HG03108 (cell line): ENCODE measurements around the gene CNNM4.

Source experiments
- ATAC-seq: cut with Tn5 transposase; IDR thresholded peaks from one replicate; pipeline ENCODE4 v1.9.1; 2021; ENCODE audit warnings: moderate library complexity; ENCODE audit not compliant: unreplicated experiment

The CNNM4 gene

DNA sequence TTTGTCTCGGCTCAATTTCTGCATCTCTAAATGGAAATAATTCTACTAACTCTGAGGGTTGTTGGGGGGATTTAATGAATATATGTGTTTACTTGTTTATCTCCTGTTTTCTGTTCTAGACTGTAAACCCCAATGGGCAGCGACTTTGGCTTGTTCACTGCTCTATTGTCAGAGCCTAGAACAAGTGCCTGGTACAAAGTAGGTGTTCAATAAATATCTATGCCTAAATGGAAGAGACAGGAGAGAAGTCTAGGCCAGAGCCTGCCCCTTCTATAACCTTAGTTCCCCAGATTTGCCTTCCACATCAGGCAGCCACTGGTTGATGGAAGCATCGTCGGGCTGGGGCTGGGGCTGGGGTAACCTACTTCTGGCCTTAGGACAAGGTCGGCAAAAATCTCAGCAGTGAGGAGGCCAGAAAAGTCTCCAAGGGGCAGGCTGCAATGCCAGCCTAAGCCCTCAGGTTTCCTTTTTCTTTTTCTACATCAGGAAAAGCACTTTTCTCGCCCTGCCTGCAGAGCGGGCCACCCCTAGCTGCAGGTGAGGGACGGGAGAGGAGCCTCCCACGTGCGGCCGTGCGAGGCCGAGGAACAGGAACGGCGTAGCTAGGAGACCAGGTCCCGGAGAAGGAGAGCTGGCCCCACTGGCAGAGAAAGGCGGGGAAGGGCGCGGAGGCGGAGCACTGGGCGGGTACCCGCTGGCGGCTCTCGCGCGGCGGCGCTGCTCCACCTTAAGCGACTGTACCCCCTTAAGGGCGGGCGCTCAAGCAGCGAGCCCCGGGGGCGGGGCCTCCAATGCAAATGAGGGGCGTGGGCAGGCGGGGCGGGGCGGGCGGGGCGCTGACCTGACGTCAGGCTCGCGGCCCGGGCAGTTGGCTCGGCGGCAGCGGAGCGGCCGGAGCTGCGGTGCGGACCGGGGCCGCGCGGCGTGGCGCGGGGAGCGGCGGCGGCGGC is at the start of gene CNNM4:
TSS of gene CNNM4 (plus strand) at position 867 of the 950 bp plus-strand sequence. CDS start 98 bp downstream, outside the sequence.
- peak; percentile 87 for ATAC-seq

DNA sequence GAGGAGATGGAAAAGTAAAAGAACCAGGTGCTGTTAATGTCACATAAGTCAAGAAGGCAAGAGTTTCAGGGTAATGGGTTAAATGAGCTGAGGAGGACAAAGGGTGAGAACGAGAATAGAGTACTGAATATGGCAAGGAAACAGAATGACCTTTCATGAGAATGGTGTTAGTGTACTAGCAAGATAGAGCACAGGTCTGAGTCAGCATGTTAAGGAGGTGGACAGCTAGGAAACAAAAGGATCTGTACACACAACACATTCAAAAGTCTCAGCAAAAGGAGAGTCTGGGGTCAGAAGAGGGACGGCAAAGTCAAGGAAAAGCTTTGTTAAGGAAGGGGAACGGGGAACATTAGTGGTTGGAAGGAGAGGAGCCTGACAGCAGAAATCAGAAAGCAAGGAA is 49.7 kb upstream of the CNNM4 start:
- ATAC-seq = no peak

DNA sequence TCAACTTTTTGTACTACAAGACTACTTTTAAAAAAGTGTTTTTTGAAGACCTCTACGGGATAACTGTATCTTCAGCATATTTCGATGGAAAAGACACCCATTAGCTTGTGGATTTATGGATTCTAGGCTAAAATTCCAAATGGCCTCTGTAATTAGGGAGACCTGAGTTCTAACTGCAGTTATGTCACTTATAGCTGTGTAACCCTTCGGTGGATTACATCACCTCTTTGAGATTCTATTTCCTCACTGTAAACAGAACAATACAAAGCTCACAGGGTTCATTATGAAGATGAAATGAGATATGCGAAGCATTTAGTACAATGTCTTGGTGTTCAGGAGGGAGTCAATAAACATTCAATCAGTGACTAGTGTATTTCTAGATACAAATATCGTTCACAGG is 45.0 kb upstream of the CNNM4 start:
- no peak for ATAC-seq

DNA sequence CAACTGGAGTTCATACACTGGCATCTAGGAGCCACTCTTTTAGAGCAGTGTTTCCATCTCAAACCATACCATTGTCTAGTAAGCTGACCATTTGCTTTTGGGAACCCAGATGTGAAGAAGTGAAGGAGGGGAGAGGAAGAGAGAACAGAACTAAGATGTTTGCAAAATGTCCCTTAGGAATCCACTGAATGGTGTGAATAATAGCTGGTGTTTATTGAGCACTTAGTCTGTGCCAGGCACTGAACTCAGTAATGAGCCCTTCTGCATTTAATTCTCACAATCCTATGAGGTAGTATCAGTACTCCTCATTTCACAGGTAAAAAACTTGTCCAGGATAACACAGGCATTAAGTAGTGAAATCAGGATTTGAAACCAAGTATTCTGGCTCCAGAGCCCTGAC is 44.3 kb upstream of the CNNM4 start:
- no peak for ATAC-seq

DNA sequence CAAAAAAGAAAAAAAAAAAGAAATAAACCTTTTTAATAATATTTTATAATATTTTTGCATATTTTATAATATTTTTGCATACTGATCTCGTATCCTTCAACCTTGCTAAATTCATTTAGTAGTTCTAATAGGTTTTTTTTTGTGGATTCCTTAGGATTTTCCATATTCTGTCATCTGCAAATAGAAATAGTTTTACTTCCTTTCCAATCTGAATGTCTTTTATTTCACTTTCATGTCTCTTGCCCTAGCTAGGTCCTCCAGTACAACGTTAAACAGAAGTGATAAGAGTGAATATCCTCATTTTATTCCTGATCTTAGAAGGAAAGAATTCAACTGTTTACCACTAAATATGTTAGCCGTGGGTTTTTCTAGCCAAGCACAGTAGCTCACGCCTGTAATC is 34.6 kb upstream of the CNNM4 start:
- ATAC-seq = no peak

DNA sequence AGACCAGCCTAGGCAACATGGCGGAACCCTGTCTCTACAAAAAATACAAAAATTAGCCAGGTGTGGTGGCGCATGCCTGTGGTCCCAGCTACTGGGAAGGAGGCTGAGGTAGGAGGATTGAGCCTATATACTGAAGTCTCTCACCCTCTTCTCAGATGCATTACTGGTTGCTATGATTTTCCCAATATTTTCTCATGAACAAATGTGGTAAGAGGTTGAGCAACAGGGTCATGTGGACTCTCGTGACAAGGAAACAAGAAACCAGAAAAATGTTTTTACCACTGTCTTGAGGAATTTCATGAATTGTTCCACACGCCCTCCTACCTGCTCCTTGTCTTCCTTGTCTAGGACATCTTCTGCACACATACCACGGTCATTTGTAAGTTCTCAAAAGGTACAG is 33.3 kb upstream of the CNNM4 start:
- ATAC-seq = no peak

DNA sequence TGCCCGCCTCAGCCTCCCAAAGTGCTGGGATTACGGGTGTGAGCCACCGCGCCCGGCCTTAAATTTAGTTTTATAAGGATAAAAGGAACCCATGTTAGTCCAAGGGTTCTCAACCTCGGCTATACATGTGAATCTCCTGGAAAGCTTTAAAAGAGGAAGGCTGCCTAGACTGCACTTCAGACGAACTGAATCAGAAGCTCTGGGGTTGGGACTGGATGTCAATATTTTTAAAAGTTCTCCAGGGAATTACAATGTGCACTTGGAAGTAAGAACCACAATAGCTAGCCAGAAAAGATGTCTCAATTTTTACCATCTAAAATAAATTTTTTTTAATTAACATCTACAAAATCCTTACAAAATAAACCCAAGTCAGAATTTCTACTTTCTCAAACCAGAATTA is 31.0 kb upstream of the CNNM4 start:
- ATAC-seq = no peak

DNA sequence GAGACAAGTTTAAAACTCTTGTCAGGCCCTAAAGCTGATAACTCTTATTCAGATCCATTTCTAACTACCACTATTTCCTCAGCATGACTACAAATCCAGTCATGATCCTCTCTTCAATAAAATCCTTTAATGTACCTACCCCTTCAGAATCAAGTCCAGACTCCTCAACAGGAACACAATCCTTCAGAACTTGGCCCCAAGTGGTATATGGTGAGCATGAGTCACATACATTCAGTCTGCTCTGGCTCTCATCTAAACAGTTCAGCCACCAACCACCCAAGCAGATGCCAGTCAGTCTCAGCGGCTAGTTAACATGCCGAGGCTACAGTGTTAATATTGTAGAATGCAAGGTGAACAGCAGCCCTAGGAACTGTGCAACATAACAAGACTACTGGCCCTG is 30.5 kb upstream of the CNNM4 start:
- ATAC-seq = no peak

DNA sequence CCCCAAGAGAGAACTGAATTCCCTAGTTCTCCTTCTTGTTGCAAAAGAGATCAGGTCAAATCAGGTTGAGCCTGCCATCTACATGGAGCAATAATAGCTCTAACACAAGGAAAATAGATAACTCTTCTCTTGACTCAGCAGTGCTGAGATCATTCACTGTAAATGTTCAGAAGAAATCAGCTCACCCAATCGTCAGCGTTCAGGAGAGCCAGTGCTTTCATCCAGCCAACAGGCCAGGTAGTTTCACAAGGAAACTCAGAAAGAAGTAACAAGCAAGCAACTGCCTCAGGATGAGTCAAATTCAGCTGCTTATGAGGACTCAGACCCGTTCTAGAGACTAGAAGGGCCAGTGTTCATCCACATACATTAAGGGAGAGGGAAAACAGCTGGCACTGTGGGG is 26.8 kb upstream of the CNNM4 start:
- no peak for ATAC-seq

DNA sequence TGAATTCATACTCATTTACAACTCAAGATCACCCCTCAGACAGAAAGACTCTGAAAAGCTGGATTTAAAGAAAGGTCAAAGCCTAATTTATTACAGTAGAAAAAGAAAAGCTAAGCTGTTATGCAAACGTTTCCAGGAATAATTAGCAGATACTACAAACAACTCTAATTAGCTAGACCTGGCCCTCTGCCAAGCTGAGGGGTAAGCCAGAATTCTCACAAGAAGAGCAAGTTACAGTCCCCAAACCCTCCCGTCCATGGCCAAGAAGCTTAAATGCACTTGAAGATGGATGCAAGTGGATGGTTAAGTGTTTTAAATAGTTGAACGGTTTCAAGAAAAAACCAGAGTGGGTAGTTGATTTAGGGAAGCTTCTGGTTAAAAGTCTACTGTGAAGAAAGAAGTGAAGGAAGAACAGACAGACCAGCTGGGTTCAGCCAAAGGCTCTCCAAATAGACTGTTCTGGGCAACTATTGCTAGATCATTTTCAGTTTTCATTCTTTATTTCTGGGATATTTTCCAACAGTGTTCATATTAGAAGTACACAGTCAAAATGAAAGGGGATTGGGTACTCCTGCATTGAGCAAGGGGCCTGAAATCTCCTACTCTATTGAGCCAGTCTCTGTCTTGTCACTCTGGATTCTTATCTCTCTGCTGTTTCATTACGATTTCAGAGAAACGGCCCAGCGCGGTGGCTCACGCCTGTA is 25.7 kb upstream of the CNNM4 start:
- ATAC-seq = no peak

DNA sequence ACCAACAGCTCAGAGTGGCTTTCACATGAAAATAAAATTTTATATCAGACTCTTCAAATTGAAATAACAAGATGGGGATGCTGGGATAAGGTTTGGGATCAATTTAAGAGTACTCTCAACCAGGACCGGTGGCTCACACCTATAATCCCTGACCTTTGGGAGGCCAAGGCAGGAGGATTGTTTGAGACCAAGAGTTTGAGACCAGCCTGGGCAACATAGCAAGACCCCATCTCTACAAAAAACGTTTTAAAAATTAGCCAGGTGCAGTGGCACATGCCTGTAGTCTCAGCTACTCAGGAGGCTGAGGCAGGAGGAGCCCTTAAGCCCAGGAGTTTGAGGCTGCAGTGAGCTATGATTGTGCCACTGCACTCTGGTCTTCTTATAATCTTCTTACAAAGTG is 23.5 kb upstream of the CNNM4 start:
- no peak for ATAC-seq

DNA sequence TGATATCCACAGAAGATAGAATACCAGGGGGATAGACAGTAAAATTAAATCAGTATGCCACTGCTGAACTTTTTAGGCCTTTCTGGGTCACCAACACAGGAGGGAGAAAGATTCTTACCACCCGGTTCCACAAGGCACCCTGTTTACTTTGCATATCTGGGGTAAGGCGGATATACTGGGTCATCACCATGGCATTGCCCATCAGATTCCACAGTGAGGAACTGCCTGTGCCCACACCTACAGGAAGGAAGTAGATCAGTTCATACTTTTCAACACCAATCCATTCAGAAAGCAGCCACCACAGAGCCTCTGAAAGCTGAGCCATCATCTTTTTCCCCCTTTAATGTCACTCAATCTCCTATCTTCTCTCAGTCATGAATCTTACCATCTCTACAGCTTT is 22.9 kb upstream of the CNNM4 start:
- ATAC-seq = no peak

DNA sequence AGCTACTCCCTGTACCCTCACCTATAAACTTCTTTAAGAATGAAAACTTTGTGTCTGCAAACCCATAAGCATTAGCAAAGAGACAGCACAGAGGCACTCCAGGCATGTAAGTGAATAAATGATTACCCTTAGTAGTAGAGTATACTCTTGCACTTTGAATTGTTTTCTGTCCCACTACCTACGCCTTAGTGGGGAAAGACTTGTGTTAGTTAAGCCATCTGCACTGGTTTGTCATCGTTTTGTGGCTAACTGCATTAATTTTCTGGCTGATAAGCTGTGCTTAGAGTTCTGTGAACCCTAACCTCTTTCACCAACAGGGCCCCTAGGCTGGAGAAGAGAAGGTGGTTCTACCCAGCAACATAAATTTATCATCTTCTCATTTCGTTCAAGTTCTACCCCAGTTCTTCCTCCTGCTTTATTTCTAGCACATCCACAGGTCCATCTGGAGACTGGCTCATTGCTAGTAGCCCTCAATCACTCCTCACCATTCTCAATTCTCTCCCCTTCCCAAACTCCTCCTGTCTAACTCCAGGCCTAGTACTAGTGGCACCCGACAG is 21.5 kb upstream of the CNNM4 start:
- ATAC-seq = no peak

DNA sequence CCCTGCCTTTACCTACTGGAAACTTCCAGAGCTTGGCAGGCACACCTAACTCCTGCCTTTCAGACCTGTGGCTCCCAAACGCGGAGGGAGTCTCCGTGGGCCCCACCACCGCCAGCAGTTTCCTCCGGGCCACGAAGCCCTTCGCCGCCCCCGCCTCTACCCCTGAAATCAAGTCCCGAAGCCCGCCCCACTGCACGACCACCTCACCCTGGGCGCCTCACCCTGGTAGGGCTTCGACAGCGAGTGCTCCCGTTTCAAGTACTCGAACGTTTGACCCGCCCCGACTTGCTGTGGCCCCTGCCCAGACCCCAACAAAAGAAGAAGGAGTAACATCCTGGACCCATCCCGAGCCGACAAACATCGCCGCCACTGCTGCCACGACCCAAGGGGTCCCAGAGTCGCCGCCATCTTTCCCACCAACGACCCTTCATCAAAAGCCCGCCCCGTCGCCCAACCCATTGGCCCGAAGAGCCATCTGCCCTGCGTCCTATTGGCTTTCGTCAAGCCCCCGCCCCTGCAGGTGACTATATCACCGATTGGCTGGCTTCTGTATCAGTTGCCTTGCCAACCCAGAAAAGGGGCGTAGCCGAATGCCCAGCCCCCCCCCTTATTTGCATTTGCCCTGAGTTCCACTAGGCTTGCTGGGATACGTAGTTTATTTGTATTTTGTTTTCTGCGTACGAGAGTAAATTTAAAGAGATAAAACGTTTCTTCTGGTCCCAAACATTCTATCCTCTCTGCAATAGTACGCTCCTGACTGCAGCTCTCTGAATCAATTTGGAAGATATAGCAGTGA is 20.9 kb upstream of the CNNM4 start, which contains the start of gene LMAN2L:
TSS of gene LMAN2L (minus strand) at position 432 of the 796 bp plus-strand sequence. CDS start at position 408, 24 bp downstream.
- ATAC-seq = peak; percentile 100

DNA sequence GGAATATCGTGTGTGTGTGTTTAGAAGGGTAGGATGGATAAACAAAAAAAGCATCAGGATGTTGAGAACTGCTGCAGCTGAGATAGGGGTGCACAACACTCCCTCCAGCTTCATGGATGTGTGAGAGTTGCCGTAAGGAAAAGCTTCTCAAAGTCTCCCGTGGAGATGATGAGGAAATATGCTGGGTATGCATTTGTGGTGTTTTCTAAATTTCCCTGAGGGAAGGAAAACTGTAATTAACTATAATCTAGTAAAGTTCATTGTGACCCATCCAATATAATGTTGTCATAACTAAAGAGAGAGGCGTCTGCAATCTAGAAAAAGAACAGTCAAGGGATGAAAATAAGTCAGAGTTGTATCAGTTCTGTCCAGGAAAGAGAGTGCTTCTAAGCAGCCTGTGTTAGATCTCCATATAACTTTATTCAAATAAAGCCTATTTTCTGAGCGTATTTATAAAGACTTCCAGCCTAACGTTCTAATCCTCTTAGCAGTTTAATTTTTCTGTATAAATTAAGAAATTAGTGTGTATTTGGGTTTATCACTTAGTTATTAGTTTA is 13.6 kb upstream of the CNNM4 start:
- no peak for ATAC-seq

DNA sequence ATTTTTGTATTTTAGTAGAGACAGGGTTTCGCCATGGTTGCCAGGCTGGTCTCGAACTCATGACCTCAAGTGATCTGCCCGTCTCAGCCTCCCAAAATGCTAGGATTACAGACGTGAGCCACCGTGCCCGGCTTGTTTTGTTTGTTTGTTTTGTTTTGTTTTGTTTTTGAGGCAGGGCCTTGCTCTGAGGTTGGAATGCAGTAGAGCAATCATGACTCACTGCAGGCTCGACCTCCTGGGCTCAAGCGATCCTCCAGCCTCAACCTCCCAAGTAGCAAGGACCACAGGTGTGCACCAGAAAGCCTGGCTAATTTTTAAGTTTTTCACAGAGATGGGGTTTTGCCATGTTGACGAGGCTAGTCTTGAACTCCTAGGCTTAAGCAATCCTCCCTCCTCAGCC is 8.9 kb upstream of the CNNM4 start:
- no peak for ATAC-seq

DNA sequence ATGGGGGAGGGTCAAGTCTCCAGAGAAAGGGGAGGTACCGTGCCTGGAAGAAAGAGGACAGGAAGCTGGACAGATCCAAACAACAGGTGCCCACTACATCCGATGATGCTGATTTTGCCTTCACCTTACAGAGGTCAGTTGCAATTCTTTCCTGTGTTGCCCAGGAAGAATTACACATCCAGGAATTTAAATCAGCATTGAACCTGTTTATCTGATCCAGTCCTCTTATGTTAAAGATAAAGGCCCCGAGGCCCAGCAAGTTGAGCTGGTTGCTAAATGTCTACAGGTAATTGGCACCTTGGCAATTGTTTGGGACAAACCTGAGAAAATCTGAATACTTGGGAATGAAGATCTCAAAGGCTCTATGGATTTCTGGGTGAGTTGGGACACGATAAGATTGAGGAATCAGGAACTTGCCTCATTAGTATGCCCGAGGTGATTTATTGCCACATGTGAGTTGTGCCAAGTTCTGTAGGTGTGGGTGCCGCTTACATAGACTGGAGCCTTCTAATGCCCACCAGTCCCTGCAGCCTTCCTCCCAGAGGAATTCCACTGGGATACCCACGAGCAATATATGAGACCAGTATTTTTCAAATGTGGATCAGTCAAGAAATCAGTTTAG is 6.9 kb upstream of the CNNM4 start:
- ATAC-seq = no peak

DNA sequence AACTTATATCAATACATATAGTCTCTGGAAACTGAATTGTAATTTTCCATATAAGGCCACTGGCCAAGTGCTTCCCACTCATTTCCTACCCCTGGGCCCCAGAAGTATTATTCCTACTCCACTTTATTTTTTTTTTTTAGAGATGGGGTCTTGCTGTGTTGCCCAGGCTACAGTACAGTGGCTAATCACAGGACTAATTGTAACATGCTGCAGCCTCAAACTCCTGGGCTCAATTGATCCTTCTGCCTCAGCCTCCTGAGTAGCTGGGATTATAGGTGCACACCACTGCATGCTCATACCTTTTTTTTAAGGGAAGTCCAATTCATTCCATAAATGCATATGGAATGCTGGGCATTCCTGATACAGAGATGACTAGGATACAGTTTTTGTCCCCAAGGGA is 6.4 kb upstream of the CNNM4 start:
- no peak for ATAC-seq

DNA sequence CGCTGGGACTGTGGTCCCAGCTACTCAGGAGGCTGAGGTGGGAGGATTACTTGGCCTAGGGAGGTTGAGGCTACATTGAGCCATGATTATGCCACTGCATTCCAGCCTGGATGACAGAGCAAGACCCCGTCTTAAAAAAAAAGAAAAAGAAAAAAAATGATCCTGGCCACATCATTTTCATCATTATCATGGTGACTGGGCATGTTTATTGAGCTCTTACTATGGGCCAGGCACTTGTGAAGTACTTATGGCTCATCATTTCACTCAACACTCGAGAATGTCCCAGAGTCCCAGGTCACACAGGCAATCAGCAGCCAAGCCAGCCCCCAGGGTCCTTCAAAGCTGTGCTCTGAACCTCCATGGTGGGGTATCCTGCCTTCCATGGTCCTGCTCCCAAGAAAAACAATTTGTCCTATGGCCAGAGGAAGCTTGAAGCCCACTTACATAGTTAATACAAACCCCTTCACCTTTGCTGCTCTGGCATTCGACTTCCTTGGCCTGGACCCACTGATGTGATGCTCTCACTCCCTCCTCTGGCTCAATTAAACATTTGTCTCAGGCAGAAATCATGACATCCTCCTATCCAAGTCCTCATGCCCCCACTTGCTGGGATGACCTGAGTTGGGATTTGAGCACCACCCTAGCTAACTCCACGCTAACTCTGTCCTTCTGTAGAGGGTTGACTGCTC is 3.8 kb upstream of the CNNM4 start:
- no peak for ATAC-seq

DNA sequence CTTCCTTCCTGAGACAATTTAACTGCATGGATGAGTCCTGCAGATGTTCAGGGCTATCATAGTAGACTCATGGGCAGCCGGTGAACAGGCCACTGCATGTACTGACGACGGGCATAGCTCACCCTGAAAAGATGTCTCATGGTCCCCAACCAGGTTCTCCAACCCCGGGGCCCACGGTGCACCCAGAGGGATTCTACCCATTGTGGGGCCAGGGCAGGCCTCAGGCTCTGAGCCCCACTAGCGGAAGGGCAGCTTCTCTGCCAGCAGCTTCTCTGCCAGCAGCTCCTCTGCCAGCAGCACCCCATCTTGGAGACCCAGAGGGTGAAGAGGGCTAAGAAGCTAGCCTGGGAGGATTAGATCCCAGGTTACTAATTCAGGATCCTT is 3.2 kb upstream of the CNNM4 start:
- no peak for ATAC-seq
